ENCODE measurements around the gene IGFN1. TPM values are rescaled to one million over a fixed set of nuclear protein-coding genes. Genes with fewer than 3 reads are reported as not detected.

The IGFN1 gene
- total RNA-seq, 1 donor from 2014 or later = 0.81 TPM

- ATAC-seq (no peak), DNase-seq (peak; percentile 52)
- H3K9me3 ChIP-seq = no peaks in the 10 kb centered on the region
- no peaks in the 10 kb centered on the region for H3K4me1 ChIP-seq
- TF ChIP-seq CTCF (IDR thresholded peaks at IDR 0.05) = no peak
- H3K4me3 ChIP-seq = no peak overlapping the region
- peaks cover 71% of the 10 kb centered on the region for H3K36me3 ChIP-seq
- intact Hi-C loops (cut with DNase I) = no loop called here
- no peaks in the 10 kb centered on the region for H3K27me3 ChIP-seq
- H3K27ac ChIP-seq = no peak overlapping the region
These were observed 46.6 kb upstream of the IGFN1 start for GRCh38 chr1:201143726-201144635.

GRCh38 chr1:201144701-201145100, 45.9 kb upstream of the IGFN1 start:
- H3K4me3 ChIP-seq = no peak overlapping the region
- H3K4me1 ChIP-seq = no peaks in the 10 kb centered on the region
- TF ChIP-seq CTCF (IDR thresholded peaks at IDR 0.05) = no peak
- no peaks in the 10 kb centered on the region for H3K9me3 ChIP-seq
- peak; percentile 0 for DNase-seq
- no peak for ATAC-seq
- intact Hi-C loops (cut with DNase I) = no loop called here
- no peak overlapping the region for H3K27ac ChIP-seq
- peaks cover 64% of the 10 kb centered on the region for H3K36me3 ChIP-seq
- no peaks in the 10 kb centered on the region for H3K27me3 ChIP-seq

- no peak for ATAC-seq
- no peak for TF ChIP-seq CTCF (IDR thresholded peaks at IDR 0.05)
- no peak overlapping the region for H3K27ac ChIP-seq
- peaks cover 64% of the 10 kb centered on the region for H3K36me3 ChIP-seq
- no peaks in the 10 kb centered on the region for H3K9me3 ChIP-seq
- H3K4me3 ChIP-seq = no peak overlapping the region
- no peaks in the 10 kb centered on the region for H3K27me3 ChIP-seq
- peak; percentile 32 for DNase-seq
- intact Hi-C loops (cut with DNase I) = no loop called here
- H3K4me1 ChIP-seq = no peaks in the 10 kb centered on the region
These were observed 45.5 kb upstream of the IGFN1 start for GRCh38 chr1:201145132-201145531.

GRCh38 chr1:201145816-201146215, 44.8 kb upstream of the IGFN1 start:
- no peak for TF ChIP-seq CTCF (IDR thresholded peaks at IDR 0.05)
- intact Hi-C loops (cut with DNase I) = no loop called here
- no peak for ATAC-seq
- H3K36me3 ChIP-seq = peaks cover 64% of the 10 kb centered on the region
- no peaks in the 10 kb centered on the region for H3K9me3 ChIP-seq
- H3K4me3 ChIP-seq = no peak overlapping the region
- H3K27ac ChIP-seq = no peak overlapping the region
- no peaks in the 10 kb centered on the region for H3K4me1 ChIP-seq
- no peaks in the 10 kb centered on the region for H3K27me3 ChIP-seq
- peak; percentile 21 for DNase-seq

GRCh38 chr1:201146626-201147390, 43.8 kb upstream of the IGFN1 start:
- ATAC-seq (no peak), DNase-seq (peak; percentile 47)
- Histone ChIP-seq H3K4me3 (no peak overlapping the region), H3K4me1 (no peaks in the 10 kb centered on the region), H3K9me3 (no peaks in the 10 kb centered on the region), H3K36me3 (peaks cover 67% of the 10 kb centered on the region), H3K27me3 (no peaks in the 10 kb centered on the region), H3K27ac (no peak overlapping the region)
- intact Hi-C loops (cut with DNase I) = no loop called here
- no peak for TF ChIP-seq CTCF (IDR thresholded peaks at IDR 0.05)

Measured in upper lobe of right lung (tissue), 1 donor.